Osteoblast (primary cell): ENCODE data around the gene FBN2. TPM values are rescaled to one million over a fixed set of nuclear protein-coding genes. Genes with fewer than 3 reads are reported as not detected.
A peak's percentile ranks its signal among the peaks of the same experiment; 100 is the strongest.
"Not testable (repeated sequence)": the region's sequence is repeated elsewhere in the genome, so short reads cannot be mapped to it uniquely, and the experiment has no call there.

Experiments
- DNase-seq: peaks from one replicate; pipeline ENCODE4 v3.0.0; 2011; ENCODE audit warnings: low spot score, mixed read lengths; ENCODE audit not compliant: insufficient read length; ENCODE audit errors: missing footprints
- H2AFZ ChIP-seq: 2 replicates; pipeline ENCODE4 v1.6.0; 2011; ENCODE audit warnings: mild to moderate bottlenecking, low read length
- H3K27ac ChIP-seq: 2 replicates; pipeline ENCODE4 v1.5.1; 2011; ENCODE audit warnings: mild to moderate bottlenecking, low read depth, low read length, moderate library complexity
- H3K27me3 ChIP-seq: 2 replicates; pipeline ENCODE4 v1.6.0; 2012; ENCODE audit warnings: mild to moderate bottlenecking, control low read depth, inconsistent platforms, low read length, moderate library complexity; ENCODE audit not compliant: insufficient read depth
- H3K36me3 ChIP-seq: 2 replicates; pipeline ENCODE4 v1.5.1; 2011; ENCODE audit warnings: mild to moderate bottlenecking, low read length, control low read depth, moderate library complexity; ENCODE audit not compliant: insufficient read depth
- H3K4me1 ChIP-seq: 2 replicates; pipeline ENCODE4 v1.5.1; 2011; ENCODE audit warnings: mild to moderate bottlenecking, low read length, control low read depth, moderate library complexity; ENCODE audit not compliant: insufficient read depth
- H3K4me2 ChIP-seq: 2 replicates; pipeline ENCODE4 v1.6.0; 2011; ENCODE audit warnings: mild to moderate bottlenecking, low read length; ENCODE audit not compliant: insufficient read depth
- H3K4me3 ChIP-seq: fragments of 200-600 bp; sonication (generic); 3 replicates; pipeline ENCODE4 v1.5.1; 2012; ENCODE audit warnings: mild to moderate bottlenecking, low read length, inconsistent platforms; ENCODE audit not compliant: insufficient read depth
- H3K79me2 ChIP-seq: 2 replicates; pipeline ENCODE4 v1.6.0; 2012; ENCODE audit warnings: mild to moderate bottlenecking, low read length, control low read depth, inconsistent platforms; ENCODE audit not compliant: insufficient read depth
- H3K9me3 ChIP-seq: 2 replicates; pipeline ENCODE4 v1.5.1; 2011; ENCODE audit warnings: low read depth, low read length, control low read depth
- H4K20me1 ChIP-seq: 2 replicates; pipeline ENCODE4 v1.6.0; 2012; ENCODE audit warnings: mild to moderate bottlenecking, low read length, control low read depth; ENCODE audit not compliant: insufficient read depth
- total RNA-seq: library from RNA; depleted of rRNA; stranded (reverse); fragments of >200 nt; gene quantifications from 2 replicates; pipeline ENCODE4 v1.2.3, GENCODE V29; 2012
- TF ChIP-seq, protein P1 (sequence below): IDR thresholded peaks from 2 replicates; pipeline ENCODE4 v1.5.1; 2011; ENCODE audit warnings: mild to moderate bottlenecking, low read depth, low read length, moderate library complexity; ENCODE audit errors: extremely low read depth

Gene FBN2
- total RNA-seq, 1 donor, result 16.6 TPM

DNA sequence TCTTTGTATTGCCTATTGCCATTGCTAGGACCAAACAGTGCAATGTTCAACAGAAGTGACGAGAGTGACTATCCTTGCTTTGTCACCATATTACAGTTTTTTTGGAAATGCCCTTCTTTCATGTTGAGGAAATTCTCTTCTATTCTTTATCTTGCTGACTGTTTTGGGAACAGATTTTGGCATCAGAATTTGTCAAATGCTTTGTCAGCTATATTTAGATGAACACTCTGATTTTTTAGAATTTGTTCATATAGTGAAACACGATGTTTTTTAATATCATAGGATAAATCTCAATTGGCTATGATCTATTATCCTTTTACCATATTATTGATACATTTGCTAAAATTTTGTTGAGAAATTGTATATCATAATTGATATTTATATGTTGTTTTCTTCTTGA, 31.4 kb downstream of the FBN2 start:
- H3K27ac ChIP-seq, result no peak overlapping the region
- H3K4me1 ChIP-seq, result no peaks in the 10 kb centered on the region
- no peak for DNase-seq
- TF ChIP-seq, protein P1, sequence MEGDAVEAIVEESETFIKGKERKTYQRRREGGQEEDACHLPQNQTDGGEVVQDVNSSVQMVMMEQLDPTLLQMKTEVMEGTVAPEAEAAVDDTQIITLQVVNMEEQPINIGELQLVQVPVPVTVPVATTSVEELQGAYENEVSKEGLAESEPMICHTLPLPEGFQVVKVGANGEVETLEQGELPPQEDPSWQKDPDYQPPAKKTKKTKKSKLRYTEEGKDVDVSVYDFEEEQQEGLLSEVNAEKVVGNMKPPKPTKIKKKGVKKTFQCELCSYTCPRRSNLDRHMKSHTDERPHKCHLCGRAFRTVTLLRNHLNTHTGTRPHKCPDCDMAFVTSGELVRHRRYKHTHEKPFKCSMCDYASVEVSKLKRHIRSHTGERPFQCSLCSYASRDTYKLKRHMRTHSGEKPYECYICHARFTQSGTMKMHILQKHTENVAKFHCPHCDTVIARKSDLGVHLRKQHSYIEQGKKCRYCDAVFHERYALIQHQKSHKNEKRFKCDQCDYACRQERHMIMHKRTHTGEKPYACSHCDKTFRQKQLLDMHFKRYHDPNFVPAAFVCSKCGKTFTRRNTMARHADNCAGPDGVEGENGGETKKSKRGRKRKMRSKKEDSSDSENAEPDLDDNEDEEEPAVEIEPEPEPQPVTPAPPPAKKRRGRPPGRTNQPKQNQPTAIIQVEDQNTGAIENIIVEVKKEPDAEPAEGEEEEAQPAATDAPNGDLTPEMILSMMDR, result no peak
- H3K27me3 ChIP-seq, result no peaks in the 10 kb centered on the region
- no peaks in the 10 kb centered on the region for H3K36me3 ChIP-seq
- no peaks in the 10 kb centered on the region for H3K9me3 ChIP-seq
- H2AFZ ChIP-seq, result no peak overlapping the region
- H3K79me2 ChIP-seq, result no peaks in the 10 kb centered on the region
- no peak overlapping the region for H3K4me3 ChIP-seq
- H3K4me2 ChIP-seq, result no peak overlapping the region
- no peaks in the 10 kb centered on the region for H4K20me1 ChIP-seq

DNA sequence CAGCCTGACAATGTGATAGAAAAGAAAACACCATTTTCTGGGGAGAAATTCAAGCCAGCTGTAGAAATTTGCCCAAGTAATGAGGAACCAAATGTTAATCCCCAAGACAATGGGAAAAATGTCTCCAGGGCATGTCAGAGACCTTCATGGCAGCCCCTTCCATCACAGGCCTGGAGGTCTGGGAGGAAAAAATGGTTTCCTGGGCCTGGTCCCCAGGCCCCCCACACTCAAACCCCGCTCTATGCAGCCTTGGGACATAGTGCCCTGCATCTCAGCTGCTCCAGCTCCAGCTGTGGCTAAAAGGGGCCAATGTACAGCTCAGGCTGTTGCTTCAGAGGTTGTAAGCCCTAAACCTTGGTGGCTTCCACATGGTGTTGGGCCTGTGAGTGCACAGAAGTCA, 34.3 kb downstream of the FBN2 start:
- not testable (repeated sequence) for H3K4me2 ChIP-seq, DNase-seq, H3K79me2 ChIP-seq, H3K4me1 ChIP-seq, H2AFZ ChIP-seq, H3K9me3 ChIP-seq, H3K36me3 ChIP-seq, H3K4me3 ChIP-seq, H3K27me3 ChIP-seq, H4K20me1 ChIP-seq, H3K27ac ChIP-seq

DNA sequence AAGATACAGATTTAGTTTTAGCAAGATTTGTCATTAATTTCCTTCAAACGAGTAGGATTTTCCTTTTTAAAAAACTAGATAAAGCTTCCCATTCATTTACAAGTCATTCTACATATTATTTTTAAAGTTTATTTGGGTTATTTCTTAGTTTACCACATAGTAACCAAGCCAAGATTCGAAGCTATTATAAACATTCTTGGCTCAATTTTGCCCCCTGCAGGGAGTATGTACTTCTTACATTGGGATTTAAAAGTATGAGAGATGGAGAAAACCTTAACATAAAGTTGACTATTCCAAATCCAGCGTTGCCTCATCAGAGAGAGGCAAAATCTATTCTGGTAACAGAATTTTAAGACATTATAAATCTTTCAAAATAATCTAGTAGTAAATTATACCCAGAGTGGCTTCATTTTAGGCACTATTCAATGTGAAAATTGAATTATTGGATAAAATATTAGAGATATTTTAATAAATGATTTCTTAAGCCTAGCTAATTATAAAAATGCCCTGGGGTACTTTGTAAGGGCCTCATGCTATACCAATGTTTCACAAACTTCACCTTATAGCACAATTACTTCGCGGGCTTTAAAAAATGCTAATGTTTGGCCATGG, 39.1 kb downstream of the FBN2 start:
- no peaks in the 10 kb centered on the region for H3K36me3 ChIP-seq
- no peak overlapping the region for H3K4me3 ChIP-seq
- peak; percentile 88 for DNase-seq
- no peaks in the 10 kb centered on the region for H3K27me3 ChIP-seq
- H3K79me2 ChIP-seq, result no peaks in the 10 kb centered on the region
- no peaks in the 10 kb centered on the region for H3K9me3 ChIP-seq
- H2AFZ ChIP-seq, result no peak overlapping the region
- H3K27ac ChIP-seq, result no peak overlapping the region
- H4K20me1 ChIP-seq, result no peaks in the 10 kb centered on the region
- no peak overlapping the region for H3K4me2 ChIP-seq
- TF ChIP-seq, protein P1, result peak; percentile 57
- no peaks in the 10 kb centered on the region for H3K4me1 ChIP-seq

DNA sequence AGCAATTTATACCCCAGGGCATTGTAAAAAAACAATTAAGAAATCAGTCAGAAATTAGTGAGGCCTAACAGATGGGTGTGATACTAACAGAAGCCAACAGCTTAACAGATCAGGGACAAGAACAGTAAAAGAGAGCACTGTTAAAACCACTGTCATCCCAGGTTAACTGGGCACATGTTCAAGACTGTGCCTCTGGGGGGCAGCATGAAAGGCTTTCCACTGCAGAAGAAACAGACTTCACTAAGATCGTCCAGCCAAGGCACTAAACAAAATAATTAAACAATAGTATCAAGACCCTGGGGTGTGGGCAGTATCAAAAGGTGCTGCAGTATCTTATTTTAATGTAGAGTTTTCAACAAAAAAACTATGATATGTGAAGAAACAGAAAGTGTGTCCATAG, 43.5 kb downstream of the FBN2 start:
- Histone ChIP-seq H2AFZ (no peak overlapping the region), H3K27ac (no peak overlapping the region), H3K9me3 (no peaks in the 10 kb centered on the region), H3K4me2 (no peak overlapping the region), H3K27me3 (no peaks in the 10 kb centered on the region), H4K20me1 (no peaks in the 10 kb centered on the region), H3K36me3 (no peaks in the 10 kb centered on the region), H3K4me1 (no peaks in the 10 kb centered on the region), H3K79me2 (no peaks in the 10 kb centered on the region), H3K4me3 (no peak overlapping the region)
- TF ChIP-seq, protein P1, result no peak
- no peak for DNase-seq
